ENCODE measurements around the gene CEP295NL. TPM values are rescaled to one million over a fixed set of nuclear protein-coding genes. Genes with fewer than 3 reads are reported as not detected.
A peak's percentile ranks its signal among the peaks of the same experiment; 100 is the strongest.

Gene CEP295NL
- total and polyA plus RNA-seq, 2 of the 13 experiments (the other 11 are each of a cell fraction or from before 2014, with no cell fraction given): not detected

- TF ChIP-seq ZBTB14 (CRISPR knock-in tag; IDR thresholded peaks at IDR 0.05) (no peak), ZNF496 (CRISPR knock-in tag; IDR thresholded peaks at IDR 0.05; ENCODE audit: insufficient replicate concordance) (no peak), ZNF703 (CRISPR knock-in tag; IDR thresholded peaks at IDR 0.05; ENCODE audit: borderline replicate concordance) (no peak), FUBP1 (CRISPR knock-in tag; IDR thresholded peaks at IDR 0.05; ENCODE audit: borderline replicate concordance) (no peak), ZNF160 (CRISPR knock-in tag; IDR thresholded peaks at IDR 0.05) (no peak), PATZ1 (CRISPR knock-in tag; IDR thresholded peaks at IDR 0.05) (0 out of 2 replicates have a peak, but pooled peaks have one; percentile 14), CREB1 (IDR thresholded peaks at IDR 0.05) (no peak), CREB1 (CRISPR knock-in tag; IDR thresholded peaks at IDR 0.05) (no peak), ZNF136 (CRISPR knock-in tag; IDR thresholded peaks at IDR 0.05; ENCODE audit: low read depth) (no peak), MXI1 (IDR thresholded peaks at IDR 0.05; ENCODE audit: borderline replicate concordance, low read depth, low read length) (no peak), CREM (IDR thresholded peaks at IDR 0.05) (no peak), CREM (CRISPR knock-in tag; IDR thresholded peaks at IDR 0.05) (no peak), ZNF879 (CRISPR knock-in tag; IDR thresholded peaks at IDR 0.05) (no peak), HOXA3 (CRISPR knock-in tag; IDR thresholded peaks at IDR 0.05) (peak; percentile 10; the same call in 1 of the 2 replicates), ZBTB37 (CRISPR knock-in tag; IDR thresholded peaks at IDR 0.05) (no peak), REL (CRISPR knock-in tag; conservative IDR thresholded peaks at IDR 0.05) (no peak), HOXA7 (CRISPR knock-in tag; IDR thresholded peaks at IDR 0.05) (no peak), FOXJ3 (CRISPR knock-in tag; IDR thresholded peaks at IDR 0.05; ENCODE audit: borderline replicate concordance) (no peak), ZMAT3 (CRISPR knock-in tag; conservative IDR thresholded peaks at IDR 0.05) (no peak), SIX1 (CRISPR knock-in tag; IDR thresholded peaks at IDR 0.05; ENCODE audit: borderline replicate concordance) (no peak), SMAD1 (CRISPR knock-in tag; IDR thresholded peaks at IDR 0.05; ENCODE audit: borderline replicate concordance, low read depth) (no peak), HNRNPL (IDR thresholded peaks at IDR 0.05; ENCODE audit: low read depth, low read length) (no peak), NFKB2 (CRISPR knock-in tag; IDR thresholded peaks at IDR 0.05; ENCODE audit: borderline replicate concordance) (no peak), EP300 (IDR thresholded peaks at IDR 0.05; ENCODE audit: low read depth in 2 of 2, low read length in 2 of 2) (no peak), EP300 (CRISPR knock-in tag; IDR thresholded peaks at IDR 0.05; ENCODE audit: borderline replicate concordance) (no peak), RCOR2 (CRISPR knock-in tag; IDR thresholded peaks at IDR 0.05) (no peak), ZNF143 (CRISPR knock-in tag; IDR thresholded peaks at IDR 0.05) (no peak)
Observed at GRCh38 chr17:78852709-78853121, 50.3 kb downstream of the CEP295NL start (continued).

Measured in HepG2 (cell line).